LNCAP (cell line): Measurements from ENCODE around the gene SLX4IP.

ENCODE experiments used
- CTCF ChIP-seq: fragments of 450-650 bp; IDR thresholded peaks from 2 replicates; pipeline ENCODE4 v1.5.1; 2017; ENCODE audit warnings: mild to moderate bottlenecking

SLX4IP gene

GRCh38 chr20:10586296-10586695, 151.2 kb downstream of the SLX4IP start:
- TF ChIP-seq CTCF, result no peak

GRCh38 chr20:10590950-10591671, 156.0 kb downstream of the SLX4IP start:
- no peak for TF ChIP-seq CTCF

- TF ChIP-seq CTCF, result no peak
These were observed 156.9 kb downstream of the SLX4IP start for GRCh38 chr20:10591946-10592521.

- TF ChIP-seq CTCF, result no peak
These were observed 159.3 kb downstream of the SLX4IP start for GRCh38 chr20:10594296-10594868.

GRCh38 chr20:10595266-10595665, 160.2 kb downstream of the SLX4IP start:
- no peak for TF ChIP-seq CTCF

- TF ChIP-seq CTCF, result no peak
These were observed 160.9 kb downstream of the SLX4IP start for GRCh38 chr20:10595985-10596384.

GRCh38 chr20:10596710-10597121, 161.6 kb downstream of the SLX4IP start:
- no peak for TF ChIP-seq CTCF
